HG03565 (cell line): ENCODE results near the gene SAMD5.
"Not testable (repeated sequence)": the region's sequence is repeated elsewhere in the genome, so short reads cannot be mapped to it uniquely, and the experiment has no call there.

Experiments used
- ATAC-seq: cut with Tn5 transposase; IDR thresholded peaks from one replicate; pipeline ENCODE4 v1.9.1; 2021; ENCODE audit warnings: mild to moderate bottlenecking, moderate library complexity; ENCODE audit not compliant: unreplicated experiment

The SAMD5 gene

GRCh38 chr6:147527197-147527596, 18.7 kb downstream of the SAMD5 start:
- ATAC-seq: no peak

- ATAC-seq: no peak
These were observed 20.1 kb downstream of the SAMD5 start for GRCh38 chr6:147528511-147529145.

DNA sequence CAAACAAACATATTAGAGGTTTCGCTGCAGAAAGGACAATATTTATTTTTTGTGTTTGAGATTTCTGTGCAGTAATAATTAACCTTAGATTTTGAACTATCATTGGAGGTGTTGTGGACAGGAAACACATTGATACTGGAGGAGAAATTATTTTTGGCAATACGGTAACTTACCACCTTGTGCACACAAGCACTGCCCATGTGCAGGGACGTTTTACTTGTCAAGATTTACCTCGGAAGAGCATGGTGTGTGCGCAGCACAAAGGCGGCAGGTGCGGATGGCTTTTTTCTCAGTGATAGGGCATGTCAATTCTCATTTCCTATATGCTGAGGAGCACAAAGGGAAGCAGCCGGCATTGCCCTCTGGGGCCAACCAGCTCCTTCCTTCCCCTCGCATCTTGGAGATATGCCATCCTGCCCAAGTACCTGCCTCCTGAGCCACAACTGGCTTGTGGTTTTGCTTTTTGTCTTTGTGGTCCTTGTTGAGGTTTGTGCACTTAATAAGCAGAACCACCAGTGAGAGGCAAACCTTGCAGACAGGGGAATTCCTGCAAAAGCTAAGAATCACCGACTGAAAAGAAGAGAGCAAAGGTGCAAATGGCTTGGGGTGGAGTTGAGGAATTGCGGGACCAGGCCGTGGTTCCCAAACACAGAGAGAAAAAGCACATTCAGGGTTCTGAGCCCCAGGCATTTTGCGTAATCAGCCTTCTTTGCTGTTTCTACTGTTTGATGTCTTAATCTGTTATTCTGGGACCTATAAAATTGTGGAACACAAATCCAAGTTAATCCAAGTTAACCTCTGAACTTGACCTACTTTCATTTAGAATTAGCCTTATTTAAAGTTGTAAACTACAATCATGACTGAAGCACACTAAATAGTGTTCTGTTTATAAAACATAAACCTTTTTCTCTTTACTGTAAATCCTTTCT, 21.9 kb downstream of the SAMD5 start:
- no peak for ATAC-seq

GRCh38 chr6:147531321-147531720, 22.8 kb downstream of the SAMD5 start:
- ATAC-seq: no peak

GRCh38 chr6:147534116-147534860, 25.8 kb downstream of the SAMD5 start:
- no peak for ATAC-seq

GRCh38 chr6:147538821-147539220, 30.3 kb downstream of the SAMD5 start:
- no peak for ATAC-seq

DNA sequence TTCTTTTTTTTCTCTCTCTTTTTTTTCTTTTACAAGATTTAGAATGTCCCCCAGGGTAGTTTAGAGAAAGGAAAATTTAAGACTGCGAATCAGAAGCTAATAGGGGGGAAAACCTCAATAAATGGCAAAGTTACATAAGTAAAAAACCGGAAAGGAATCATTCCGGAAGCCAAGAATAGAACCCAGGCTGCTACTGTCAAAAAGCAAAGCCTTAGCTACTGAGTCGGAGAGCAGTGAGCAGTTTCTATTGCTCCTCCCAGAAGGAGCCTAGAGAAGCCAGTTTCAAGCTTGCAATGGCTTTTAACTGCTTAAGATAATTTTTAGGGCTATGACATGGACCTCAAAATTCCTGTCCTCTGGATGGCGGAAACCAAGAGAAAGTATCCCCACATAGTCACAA, 31.6 kb downstream of the SAMD5 start:
- no peak for ATAC-seq

- not testable (repeated sequence) for ATAC-seq
These were observed 33.9 kb downstream of the SAMD5 start for GRCh38 chr6:147542436-147542835.

DNA sequence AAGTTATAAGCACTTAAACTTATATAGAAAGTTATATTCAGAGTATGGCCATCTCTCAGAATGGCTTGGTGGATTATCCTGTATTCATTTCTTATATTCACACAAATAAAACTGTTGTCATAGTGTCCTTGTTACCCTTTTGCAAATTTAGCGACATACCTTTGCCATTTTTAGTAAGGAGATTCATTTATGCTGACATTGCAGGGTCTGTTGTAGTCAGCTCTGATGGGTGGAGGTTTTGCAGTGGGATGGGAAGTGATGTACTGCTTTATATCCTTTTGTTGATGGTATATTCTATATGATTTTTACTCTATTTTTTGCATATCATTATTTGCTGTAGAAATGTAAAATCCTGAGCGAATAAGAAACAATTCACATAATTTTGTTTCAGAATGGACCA, 35.9 kb downstream of the SAMD5 start:
- no peak for ATAC-seq

DNA sequence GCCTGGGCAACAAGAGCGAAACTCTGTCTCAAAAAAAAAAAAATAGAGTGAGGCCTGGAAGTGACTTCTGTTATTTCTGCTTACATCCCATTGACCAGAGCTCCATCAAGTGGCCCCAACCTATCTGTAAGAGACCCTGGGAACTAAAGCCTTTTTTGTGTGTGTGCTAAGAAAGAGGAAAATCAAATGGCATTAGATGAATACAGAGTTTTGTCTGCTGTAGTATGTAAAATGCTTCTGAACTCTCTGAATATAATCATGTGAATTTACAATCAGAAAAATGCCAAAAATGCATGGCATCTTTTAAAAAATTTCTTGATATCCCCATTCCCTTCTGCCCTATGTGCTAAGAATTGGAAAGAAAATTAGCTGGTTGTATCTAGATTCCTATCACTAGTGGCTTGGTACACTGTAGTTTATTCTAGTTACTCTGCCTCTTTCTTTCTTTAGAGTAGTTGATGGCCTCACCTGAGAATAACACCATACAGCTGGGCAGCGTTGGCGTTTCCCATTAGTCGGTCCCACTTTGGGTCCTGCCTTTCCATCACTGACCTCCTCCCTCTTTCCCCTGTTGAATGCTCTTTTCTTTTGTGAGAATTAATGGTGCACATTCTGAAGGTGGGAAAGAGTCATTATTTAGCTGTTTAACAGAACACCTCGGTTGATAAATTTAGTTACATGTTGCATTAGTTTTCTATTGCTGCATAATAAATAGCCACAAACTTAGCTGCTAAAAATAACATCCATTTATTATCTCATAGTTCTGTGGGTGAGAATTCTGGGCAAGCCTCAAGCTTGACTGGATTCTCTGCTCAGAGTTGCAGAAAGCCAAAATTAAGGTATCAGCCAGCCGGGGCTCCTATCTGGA, 38.2 kb downstream of the SAMD5 start:
- no peak for ATAC-seq

DNA sequence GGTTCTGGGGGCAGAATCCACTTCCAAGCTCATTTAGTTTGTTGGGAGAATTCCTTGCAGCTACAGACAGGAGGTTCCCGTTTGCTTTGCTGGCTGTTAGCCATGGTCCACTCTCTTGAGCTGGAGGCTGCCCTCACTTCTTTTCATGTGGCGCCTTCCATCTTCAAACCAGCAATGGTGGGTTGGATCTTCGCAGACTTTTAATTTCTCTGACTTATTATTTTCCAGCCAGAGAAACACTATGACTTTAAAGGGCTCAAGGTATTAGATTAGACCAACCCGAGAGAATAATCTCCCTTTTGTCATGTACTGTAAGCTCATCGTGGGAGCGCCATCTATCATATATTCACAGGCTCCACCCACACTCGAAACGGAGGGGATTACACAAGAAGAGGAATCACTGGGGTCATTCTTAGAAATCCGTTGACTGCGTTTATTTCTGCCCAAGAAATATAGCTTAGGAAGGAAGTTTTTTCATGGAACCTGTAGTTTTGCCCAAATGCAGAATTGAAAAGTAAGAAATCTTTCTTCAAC, 38.9 kb downstream of the SAMD5 start:
- ATAC-seq: no peak

DNA sequence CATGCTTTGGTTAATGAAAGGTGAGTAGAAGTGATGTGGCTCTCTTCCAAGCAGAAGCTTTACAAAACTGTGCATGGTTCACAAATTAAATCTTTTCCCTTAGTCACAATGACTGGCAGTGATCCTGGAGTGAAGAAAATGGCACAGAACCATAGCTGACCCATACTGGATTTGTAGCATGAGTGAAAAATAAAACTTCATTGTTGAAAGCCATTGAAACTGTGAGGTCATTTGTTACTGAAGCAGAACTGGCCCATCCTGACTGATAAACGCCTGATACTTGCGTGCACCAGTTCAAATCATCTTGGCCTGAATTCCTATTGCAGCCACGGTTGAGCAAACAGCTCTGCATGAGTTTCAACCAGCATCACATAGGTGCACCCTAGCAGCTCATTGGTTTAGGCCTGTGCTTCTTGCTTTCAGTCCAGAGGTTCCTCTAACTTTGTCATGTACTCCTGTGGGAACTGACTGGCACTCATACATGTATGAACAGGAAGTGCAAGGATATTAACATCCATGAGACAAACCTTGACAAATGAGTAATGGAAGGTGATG, 40.5 kb downstream of the SAMD5 start:
- ATAC-seq: no peak

GRCh38 chr6:147549531-147549930, 41.0 kb downstream of the SAMD5 start:
- ATAC-seq: no peak

DNA sequence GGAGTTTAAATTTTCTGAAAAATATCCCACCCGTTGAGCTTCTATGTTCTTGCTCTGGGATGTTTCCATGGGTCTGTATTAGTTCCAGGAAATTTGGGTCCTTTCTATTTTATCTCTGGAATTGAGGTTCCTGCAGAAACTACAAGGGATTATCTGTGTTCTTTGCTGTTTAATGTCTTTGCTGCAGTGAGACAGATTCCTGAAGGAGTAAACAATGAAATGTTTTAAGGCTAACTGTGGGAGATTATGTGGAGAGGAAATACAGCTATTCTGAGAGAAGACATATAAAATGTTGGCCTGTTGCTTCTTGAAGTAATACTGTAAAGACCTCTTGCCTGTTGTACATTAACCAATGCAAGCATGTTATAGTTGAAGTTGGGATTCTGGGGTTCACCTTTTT, 43.5 kb downstream of the SAMD5 start:
- ATAC-seq: no peak

GRCh38 chr6:147553099-147553498, 44.6 kb downstream of the SAMD5 start:
- no peak for ATAC-seq

GRCh38 chr6:147554281-147554680, 45.8 kb downstream of the SAMD5 start:
- no peak for ATAC-seq

GRCh38 chr6:147559006-147559405, 50.5 kb downstream of the SAMD5 start:
- no peak for ATAC-seq

DNA sequence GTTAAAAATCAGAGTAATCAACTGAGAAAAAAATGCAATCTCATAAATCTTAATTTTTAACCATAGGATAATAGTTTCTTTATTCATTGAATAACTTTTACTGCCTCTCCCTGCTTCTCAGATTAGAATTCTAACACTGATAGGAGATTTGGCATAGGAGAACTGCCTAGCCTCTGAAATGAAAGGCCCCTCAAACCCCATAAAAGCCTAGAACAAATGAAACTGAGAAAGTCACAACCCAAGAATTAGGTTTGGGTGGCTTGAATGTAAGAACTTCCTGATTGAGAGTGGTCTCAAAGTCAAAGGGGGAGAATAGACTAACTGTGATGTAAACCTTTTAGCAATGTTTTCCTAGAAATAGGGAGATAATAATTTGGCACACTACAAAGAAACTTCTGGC, 52.2 kb downstream of the SAMD5 start:
- no peak for ATAC-seq

- ATAC-seq: no peak
These were observed 53.2 kb downstream of the SAMD5 start for GRCh38 chr6:147561726-147562125.

DNA sequence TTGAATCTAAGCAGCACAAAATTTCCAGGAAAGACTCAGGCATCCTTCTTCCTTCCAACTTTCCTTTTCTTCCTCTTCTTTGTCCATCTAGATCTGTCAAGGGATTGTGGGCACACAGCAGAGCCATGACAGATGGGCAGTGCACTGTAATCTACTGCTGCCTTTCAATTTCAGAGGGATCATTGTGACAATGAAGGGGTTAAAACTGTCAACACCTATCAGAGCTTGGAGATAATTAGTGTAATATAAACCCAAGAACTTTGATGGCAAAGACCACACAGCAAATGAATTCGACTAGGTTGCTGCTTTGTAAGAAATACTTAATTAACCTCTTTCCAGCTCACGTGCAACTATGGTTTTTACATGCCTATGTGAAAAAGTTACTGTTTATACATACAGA, 55.0 kb downstream of the SAMD5 start:
- no peak for ATAC-seq
